Omental fat pad (tissue), 4 donors: ENCODE results near the gene RER1. TPM values are rescaled to one million over a fixed set of nuclear protein-coding genes. Genes with fewer than 3 reads are reported as not detected.

Experiments
- ATAC-seq: fragments of 150-250 bp; one replicate; pipeline ENCODE4 v1.9.1; 2016; ENCODE audit warnings: mild to moderate bottlenecking, moderate library complexity; ENCODE audit not compliant: low FRiP score
- DNase-seq: peaks from one replicate; pipeline ENCODE4 v3.0.0-alpha.2; 2019; ENCODE audit warnings: low spot score
- total RNA-seq, 4 donors: library from RNA; depleted of rRNA; stranded (reverse); fragments of >200 nt; gene quantifications; one replicate each; pipeline ENCODE4 v1.1.0, GENCODE V29; 2016
- TF ChIP-seq, protein P1 (sequence below), 3 donors: fragments of 450-650 bp; IDR thresholded peaks; one replicate each; pipeline ENCODE4 v1.5.1; 2016 to 2017; ENCODE audit warnings: antibody characterized with exemption in 3 of 3, mild to moderate bottlenecking in 3 of 3, moderate library complexity in 2 of 3

Gene RER1
- total RNA-seq, 4 donors from 2014 or later = 59.4 to 91.7 (median 72.7) TPM

DNA sequence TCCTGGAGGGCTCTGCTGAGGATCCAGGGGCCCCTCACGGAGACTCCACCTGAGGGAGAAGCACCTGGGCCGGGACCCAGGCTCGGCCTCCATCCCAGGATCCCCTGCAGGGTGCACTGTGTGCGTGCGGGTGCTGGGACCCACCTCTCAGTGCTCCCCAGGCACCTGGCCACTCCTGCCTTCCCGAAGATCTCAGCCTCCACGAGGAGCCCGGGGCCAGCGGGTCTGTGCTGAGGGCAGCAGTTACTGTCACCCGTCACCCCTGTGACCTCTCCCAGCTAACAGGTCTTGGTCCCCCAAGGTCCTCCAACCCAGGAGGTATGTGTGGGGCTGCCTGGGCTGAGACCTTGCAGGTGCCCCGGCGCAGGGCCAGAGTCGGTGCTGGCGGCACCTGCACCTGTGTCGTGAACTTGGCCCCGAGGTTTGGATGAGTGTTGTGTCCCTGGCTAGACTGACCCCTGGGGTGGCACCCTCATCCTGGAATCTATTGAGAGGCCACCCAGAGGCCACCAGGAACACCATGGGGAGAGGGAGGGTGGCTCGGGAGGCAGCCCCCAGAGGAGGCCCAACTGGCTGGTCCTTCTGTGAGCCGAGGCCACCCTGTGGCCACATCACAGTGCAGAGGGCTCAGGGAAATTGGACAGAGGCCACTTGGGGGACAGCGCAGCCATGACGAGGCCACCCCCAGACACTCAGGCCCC, 17.9 kb upstream of the RER1 start:
- DNase-seq (no peak), ATAC-seq (no peak)
- TF ChIP-seq, protein P1, sequence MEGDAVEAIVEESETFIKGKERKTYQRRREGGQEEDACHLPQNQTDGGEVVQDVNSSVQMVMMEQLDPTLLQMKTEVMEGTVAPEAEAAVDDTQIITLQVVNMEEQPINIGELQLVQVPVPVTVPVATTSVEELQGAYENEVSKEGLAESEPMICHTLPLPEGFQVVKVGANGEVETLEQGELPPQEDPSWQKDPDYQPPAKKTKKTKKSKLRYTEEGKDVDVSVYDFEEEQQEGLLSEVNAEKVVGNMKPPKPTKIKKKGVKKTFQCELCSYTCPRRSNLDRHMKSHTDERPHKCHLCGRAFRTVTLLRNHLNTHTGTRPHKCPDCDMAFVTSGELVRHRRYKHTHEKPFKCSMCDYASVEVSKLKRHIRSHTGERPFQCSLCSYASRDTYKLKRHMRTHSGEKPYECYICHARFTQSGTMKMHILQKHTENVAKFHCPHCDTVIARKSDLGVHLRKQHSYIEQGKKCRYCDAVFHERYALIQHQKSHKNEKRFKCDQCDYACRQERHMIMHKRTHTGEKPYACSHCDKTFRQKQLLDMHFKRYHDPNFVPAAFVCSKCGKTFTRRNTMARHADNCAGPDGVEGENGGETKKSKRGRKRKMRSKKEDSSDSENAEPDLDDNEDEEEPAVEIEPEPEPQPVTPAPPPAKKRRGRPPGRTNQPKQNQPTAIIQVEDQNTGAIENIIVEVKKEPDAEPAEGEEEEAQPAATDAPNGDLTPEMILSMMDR (IDR thresholded peaks at IDR 0.05) = no peak

DNA sequence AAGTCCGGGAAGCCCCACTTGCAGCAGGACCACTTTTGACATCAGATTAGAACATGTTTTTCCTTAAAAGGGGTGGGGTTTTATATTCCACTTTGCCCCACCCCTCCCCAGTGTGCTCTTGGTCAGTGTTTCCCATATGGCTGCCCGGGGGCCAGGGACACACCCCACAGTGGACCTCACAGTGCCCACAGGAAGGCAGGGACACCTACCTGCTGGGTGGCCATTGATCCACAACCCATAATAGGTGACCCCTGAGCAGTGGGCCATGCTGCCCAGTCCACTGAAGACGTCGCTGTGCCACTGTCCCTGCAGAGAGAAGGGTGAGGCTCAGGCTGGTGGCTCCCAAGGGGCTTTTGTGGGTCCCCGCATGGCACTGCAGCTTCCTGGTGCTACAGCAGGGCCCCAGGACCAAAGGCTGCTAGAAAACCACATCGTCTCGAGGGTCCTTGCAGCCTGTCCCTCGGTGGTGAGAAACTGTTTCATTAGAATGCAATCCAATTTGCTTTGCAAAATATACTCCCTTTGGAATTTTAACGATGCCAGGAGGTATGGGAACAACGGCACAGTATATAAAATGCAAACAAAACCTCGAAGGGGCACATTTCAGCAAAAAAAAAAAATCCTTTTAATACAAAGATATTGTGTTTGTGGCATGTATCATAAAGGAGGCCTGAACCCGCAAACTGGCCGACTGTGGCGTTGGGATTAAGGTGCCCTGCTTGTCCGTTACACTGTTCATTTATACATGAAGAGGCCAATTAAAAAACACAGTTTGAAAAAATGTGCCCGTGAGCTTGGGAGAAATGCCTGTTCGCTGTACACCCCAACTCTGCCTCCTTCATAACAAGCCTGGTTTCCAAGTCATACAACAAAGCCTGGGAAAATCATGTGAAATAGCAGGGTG, 17.1 kb upstream of the RER1 start:
- TF ChIP-seq, protein P1 (IDR thresholded peaks at IDR 0.05) = no peak
- ATAC-seq = no peak
- no peak for DNase-seq

DNA sequence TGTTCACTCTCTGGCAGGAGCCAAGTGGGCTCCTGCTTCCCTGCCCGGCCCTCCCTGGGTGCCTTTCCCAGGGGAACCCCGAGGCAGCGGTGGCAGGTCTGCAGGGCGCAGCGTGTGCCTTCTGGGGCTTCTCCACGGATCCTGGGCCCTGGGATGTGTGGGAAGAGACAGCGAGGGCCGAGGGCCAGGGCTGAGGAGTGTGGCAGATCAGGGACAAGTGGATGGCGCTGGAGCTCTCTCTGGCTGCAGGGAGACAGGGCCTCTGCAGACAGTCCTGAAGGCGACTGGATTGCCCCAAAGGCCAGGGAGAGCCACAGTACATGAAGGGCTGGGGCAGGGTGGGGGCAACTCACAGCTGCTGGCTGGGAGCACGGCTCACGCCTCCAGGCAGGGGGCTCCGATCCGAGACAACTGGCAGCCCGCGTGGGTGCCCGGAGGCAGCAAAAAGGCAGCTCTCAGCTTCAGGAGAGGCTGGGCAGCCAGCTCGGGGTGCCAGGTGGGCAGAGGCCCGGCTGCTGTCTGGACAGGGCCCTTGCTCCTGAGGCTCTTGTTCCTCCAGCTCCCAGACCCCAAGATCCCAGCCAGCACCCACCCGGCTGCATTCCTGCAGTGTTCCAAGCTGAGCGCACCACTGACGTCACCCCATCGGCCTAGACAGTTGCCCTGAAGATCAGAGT, 16.3 kb upstream of the RER1 start:
- ATAC-seq (no peak), DNase-seq (no peak)
- TF ChIP-seq, protein P1 (IDR thresholded peaks at IDR 0.05) = no peak

DNA sequence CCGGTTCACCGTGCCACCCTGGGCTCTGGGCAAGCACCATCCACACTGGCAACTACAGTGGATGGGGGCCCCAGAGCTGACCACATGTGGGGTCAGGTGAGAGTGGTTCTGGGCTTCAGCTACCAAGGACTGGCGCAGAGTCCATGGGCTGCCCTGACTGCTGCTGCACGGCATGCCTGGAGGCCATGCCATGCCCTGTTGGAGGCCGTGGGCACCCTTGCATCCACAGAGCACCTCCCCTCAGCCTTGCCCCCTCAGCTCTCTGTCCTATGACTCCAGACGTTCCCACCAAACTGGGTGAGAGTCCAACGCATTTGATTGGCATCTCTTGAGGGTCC, 15.7 kb upstream of the RER1 start:
- ATAC-seq = no peak
- DNase-seq = no peak
- TF ChIP-seq, protein P1 (IDR thresholded peaks at IDR 0.05) = no peak

DNA sequence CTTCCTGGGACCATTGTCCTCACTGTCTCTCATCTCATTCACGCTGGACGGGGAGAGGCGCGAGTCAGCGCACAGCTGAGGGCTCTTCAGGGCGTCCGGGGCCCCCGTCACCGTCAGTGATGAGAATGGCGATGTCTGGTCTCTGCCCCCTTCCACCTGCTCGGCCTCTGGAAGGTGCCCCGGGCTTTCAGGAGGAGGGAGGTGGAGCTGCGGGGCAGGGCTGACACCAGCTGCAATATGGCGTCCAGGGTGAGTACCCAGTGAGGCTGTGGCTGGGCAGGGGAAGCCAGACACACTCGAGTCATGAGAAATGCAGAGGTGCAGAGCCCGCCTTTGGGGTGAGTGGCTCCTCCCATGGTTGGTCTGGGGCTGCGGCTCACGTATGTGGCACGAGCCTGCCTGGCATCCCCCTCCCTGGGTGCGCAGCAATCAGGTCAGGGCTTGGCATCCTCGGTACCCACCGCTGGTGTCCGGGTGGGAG, 15.3 kb upstream of the RER1 start:
- TF ChIP-seq, protein P1 (IDR thresholded peaks at IDR 0.05) = no peak

DNA sequence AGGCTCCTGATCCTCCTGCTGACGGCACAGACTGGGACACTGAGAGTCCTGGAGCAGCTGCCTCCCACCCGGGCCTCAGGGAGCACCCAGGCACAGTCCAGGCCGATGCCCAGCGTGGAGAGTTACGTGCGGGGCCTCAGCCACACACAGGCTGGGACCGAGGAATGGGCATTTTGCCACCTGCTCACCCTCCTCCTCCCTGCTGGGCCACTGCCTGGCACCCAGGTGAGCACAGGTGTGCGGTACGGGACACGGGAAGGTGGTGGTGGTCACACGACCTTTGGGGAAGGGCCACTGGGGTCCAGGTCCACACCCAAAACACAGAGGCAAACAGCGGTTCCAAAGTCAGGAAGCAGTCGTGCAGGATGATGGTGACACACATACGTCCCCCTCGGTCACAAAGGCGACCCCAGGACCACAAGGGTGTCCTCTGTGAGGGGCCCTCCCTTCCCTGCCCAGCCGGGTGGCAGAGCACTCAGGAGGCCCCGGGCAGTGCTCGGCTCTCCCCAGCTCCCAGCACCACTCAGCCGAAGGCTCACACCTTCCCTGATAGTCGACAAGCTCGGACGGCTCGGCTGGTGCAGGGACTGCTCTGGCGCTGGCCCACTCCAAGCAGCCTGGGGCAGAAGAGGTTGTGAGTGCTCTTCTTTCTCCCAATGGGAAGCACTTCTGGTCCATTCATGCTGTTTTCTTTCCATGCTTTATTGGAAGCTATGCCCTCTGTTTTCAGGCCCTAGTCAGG, 14.5 kb upstream of the RER1 start:
- no peak for ATAC-seq
- TF ChIP-seq, protein P1 (IDR thresholded peaks at IDR 0.05) = no peak
- no peak for DNase-seq

More for the DNA sequence above, 15.3 kb upstream of the RER1 start:
- ATAC-seq (no peak), DNase-seq (no peak)
